GM19025 (cell line): ENCODE measurements around the gene PSG6.
"Not testable (repeated sequence)": the region's sequence is repeated elsewhere in the genome, so short reads cannot be mapped to it uniquely, and the experiment has no call there.

Experiments used
- ATAC-seq: cut with Tn5 transposase; IDR thresholded peaks from one replicate; pipeline ENCODE4 v1.9.1; 2021; ENCODE audit warnings: mild to moderate bottlenecking, low read depth, moderate library complexity; ENCODE audit not compliant: unreplicated experiment

PSG6 gene

GRCh38 chr19:42856866-42857543 lies 60.7 kb downstream of the PSG6 start:
- not testable (repeated sequence) for ATAC-seq

- ATAC-seq = not testable (repeated sequence)
These were observed 62.9 kb downstream of the PSG6 start for GRCh38 chr19:42854745-42855144.

GRCh38 chr19:42853231-42853630 lies 64.5 kb downstream of the PSG6 start:
- ATAC-seq = not testable (repeated sequence)

GRCh38 chr19:42852821-42853220 lies 64.9 kb downstream of the PSG6 start:
- not testable (repeated sequence) for ATAC-seq
